Gastrocnemius medialis (tissue), 4 donors: ENCODE results near the gene LRRTM3.

Experiments used
- CTCF ChIP-seq, 5 experiments: fragments of 450-650 bp in 3 of 5; fragments of 200-600 bp in 2 of 5; sonication (generic) in 2 of 5; IDR thresholded peaks in 4 of 5; conservative IDR thresholded peaks in 1 of 5; 1 replicate in 4 of 5; 2 replicates in 1 of 5; pipeline ENCODE4 v1.5.1; 2016 to 2019; ENCODE audit warnings: antibody characterized with exemption in 5 of 5, mild to moderate bottlenecking in 3 of 5, moderate library complexity in 3 of 5
- POLR2A ChIP-seq, 2 donors: fragments of 450-650 bp; IDR thresholded peaks; one replicate each; pipeline ENCODE4 v1.6.1; 2017; ENCODE audit warnings: antibody characterized with exemption in 2 of 2, mild to moderate bottlenecking in 2 of 2, moderate library complexity in 2 of 2

- TF ChIP-seq CTCF (IDR thresholded peaks at IDR 0.05 in 4 of 5, conservative IDR thresholded peaks at IDR 0.05 in 1 of 5) (no peak), POLR2A (IDR thresholded peaks at IDR 0.05) (no peak)
These were observed 150.3 kb downstream of the LRRTM3 start for GRCh38 chr10:67076144-67076543.
